ENCODE data around the gene FATE1.

FATE1 gene

GRCh38 chrX:151743651-151744470 lies 28.0 kb downstream of the FATE1 start:
- DNase-seq, result no peak

- DNase-seq, result no peak
These were observed 29.8 kb downstream of the FATE1 start for GRCh38 chrX:151745651-151746050.

- no peak for DNase-seq
These were observed 30.7 kb downstream of the FATE1 start for GRCh38 chrX:151746502-151746901.

- DNase-seq, result no peak
These were observed 34.7 kb downstream of the FATE1 start for GRCh38 chrX:151750511-151750910.

GRCh38 chrX:151752847-151753246 lies 37.0 kb downstream of the FATE1 start:
- no peak for DNase-seq

GRCh38 chrX:151753313-151754046 lies 37.6 kb downstream of the FATE1 start:
- DNase-seq, result peak; percentile 50

- DNase-seq, result peak; percentile 13
These were observed 38.2 kb downstream of the FATE1 start for GRCh38 chrX:151754047-151754429.

GRCh38 chrX:151754641-151755215 lies 38.9 kb downstream of the FATE1 start:
- DNase-seq, result no peak

- no peak for DNase-seq
These were observed 43.3 kb downstream of the FATE1 start for GRCh38 chrX:151759041-151759708.

- DNase-seq, result no peak
These were observed 47.0 kb downstream of the FATE1 start for GRCh38 chrX:151762802-151763201.

GRCh38 chrX:151763711-151764110 lies 47.9 kb downstream of the FATE1 start:
- no peak for DNase-seq

- DNase-seq, result no peak
These were observed 49.2 kb downstream of the FATE1 start for GRCh38 chrX:151765026-151765425.

- no peak for DNase-seq
These were observed 55.9 kb downstream of the FATE1 start for GRCh38 chrX:151771726-151772125.

Measured in NCI-H774 (cell line).